HEK293 (cell line): ENCODE measurements around the gene DMD.

Source experiments
- ZNF121 ChIP-seq: fragments of 450-650 bp; formaldehyde crosslinking; IDR thresholded peaks from 2 replicates; pipeline ENCODE4 v1.5.1; 2016; ENCODE audit warnings: missing biosample characterization, missing genetic modification characterization
- ZNF843 ChIP-seq: fragments of 450-650 bp; formaldehyde crosslinking; IDR thresholded peaks from 2 replicates; pipeline ENCODE4 v1.5.1; 2016; ENCODE audit warnings: missing biosample characterization, missing genetic modification characterization
- TF ChIP-seq, protein P1 (sequence below): fragments of 450-650 bp; formaldehyde crosslinking; IDR thresholded peaks from 2 replicates; pipeline ENCODE4 v1.5.1; 2016; ENCODE audit warnings: missing biosample characterization, missing genetic modification characterization

DNA sequence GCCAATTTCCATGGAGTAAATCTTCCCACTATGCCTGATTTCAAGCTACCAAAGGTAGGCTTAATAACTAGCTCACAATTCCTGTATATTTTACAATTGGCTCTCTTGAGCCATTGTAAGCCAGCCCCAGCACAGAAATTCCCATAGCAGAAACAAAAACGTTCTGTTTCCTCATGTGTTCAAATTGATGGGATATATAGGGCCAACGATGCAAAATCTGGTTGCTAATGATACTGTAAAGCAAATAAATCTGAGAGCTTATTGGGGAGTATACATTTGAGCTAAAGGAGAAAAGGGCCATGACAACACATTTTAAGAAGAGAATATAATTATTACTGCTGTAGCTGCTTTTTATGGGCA is 1872.4 kb downstream of the DMD start:
- no peak for TF ChIP-seq ZNF121
- TF ChIP-seq, protein P1, sequence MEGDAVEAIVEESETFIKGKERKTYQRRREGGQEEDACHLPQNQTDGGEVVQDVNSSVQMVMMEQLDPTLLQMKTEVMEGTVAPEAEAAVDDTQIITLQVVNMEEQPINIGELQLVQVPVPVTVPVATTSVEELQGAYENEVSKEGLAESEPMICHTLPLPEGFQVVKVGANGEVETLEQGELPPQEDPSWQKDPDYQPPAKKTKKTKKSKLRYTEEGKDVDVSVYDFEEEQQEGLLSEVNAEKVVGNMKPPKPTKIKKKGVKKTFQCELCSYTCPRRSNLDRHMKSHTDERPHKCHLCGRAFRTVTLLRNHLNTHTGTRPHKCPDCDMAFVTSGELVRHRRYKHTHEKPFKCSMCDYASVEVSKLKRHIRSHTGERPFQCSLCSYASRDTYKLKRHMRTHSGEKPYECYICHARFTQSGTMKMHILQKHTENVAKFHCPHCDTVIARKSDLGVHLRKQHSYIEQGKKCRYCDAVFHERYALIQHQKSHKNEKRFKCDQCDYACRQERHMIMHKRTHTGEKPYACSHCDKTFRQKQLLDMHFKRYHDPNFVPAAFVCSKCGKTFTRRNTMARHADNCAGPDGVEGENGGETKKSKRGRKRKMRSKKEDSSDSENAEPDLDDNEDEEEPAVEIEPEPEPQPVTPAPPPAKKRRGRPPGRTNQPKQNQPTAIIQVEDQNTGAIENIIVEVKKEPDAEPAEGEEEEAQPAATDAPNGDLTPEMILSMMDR (tag by site-specific recombination), result no peak
- TF ChIP-seq ZNF843, result no peak
